ENCODE results near the gene WNT1. TPM values are rescaled to one million over a fixed set of nuclear protein-coding genes. Genes with fewer than 3 reads are reported as not detected.

The WNT1 gene
- total and polyA plus RNA-seq, 2 donors (not counting 1 experiment from before 2014, with no cell fraction given), result not detected

DNA sequence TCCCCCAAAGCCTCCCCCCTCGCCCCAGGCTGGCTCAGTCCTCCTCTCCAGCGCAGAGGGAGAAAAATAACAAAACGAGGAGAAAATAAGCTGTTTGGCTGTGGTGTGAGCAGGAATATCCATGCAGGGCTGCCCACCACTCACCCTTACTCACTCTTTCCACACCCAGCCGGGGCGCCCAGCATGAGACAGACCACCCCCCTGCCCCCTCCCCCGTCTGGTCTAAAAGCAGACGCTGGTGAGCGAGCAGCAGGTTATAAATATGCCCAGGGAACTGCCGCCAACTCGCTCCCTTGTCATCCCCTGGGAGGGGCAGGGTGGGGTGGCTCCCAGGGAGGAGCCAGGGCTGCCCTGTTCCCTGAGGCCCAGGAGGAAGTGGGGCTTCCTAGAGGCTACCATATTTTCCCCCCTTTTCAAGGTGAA is 7.4 kb downstream of the WNT1 start:
- H3K4me2 ChIP-seq (ENCODE audit: extremely low read depth, insufficient read depth, low read length), result no peak overlapping the region
- peaks cover 69% of the 10 kb centered on the region for H3K27me3 ChIP-seq (ENCODE audit: control insufficient read depth, insufficient read depth, low read length)
- H3K4me1 ChIP-seq (ENCODE audit: control insufficient read depth, extremely low read depth, insufficient read depth, low read length), result no peaks in the 10 kb centered on the region
- no peaks in the 10 kb centered on the region for H4K20me1 ChIP-seq (ENCODE audit: control insufficient read depth, extremely low read depth, insufficient read depth, low read length)
- DNase-seq (ENCODE audit: low read depth in 2 of 2), result no peak
- no peak overlapping the region for H2AFZ ChIP-seq (ENCODE audit: low read length)
- no peaks in the 10 kb centered on the region for H3K79me2 ChIP-seq (ENCODE audit: control insufficient read depth, insufficient read depth, low read length)
- H3K4me3 ChIP-seq (replicated peaks in 1 of 4; ENCODE audit: control extremely low read depth in 1 of 4, insufficient read depth in 1 of 4, low read depth in 3 of 4, low read length in 4 of 4), result no peak overlapping the region
- H3K9me3 ChIP-seq (ENCODE audit: control insufficient read depth, insufficient read depth, low read depth, low read length), result no peaks in the 10 kb centered on the region
- no peak overlapping the region for H3K9ac ChIP-seq (ENCODE audit: insufficient read depth, low read length)
- no peak overlapping the region for H3K27ac ChIP-seq (ENCODE audit: insufficient read depth, low read length)
- TF ChIP-seq, protein P1, sequence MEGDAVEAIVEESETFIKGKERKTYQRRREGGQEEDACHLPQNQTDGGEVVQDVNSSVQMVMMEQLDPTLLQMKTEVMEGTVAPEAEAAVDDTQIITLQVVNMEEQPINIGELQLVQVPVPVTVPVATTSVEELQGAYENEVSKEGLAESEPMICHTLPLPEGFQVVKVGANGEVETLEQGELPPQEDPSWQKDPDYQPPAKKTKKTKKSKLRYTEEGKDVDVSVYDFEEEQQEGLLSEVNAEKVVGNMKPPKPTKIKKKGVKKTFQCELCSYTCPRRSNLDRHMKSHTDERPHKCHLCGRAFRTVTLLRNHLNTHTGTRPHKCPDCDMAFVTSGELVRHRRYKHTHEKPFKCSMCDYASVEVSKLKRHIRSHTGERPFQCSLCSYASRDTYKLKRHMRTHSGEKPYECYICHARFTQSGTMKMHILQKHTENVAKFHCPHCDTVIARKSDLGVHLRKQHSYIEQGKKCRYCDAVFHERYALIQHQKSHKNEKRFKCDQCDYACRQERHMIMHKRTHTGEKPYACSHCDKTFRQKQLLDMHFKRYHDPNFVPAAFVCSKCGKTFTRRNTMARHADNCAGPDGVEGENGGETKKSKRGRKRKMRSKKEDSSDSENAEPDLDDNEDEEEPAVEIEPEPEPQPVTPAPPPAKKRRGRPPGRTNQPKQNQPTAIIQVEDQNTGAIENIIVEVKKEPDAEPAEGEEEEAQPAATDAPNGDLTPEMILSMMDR (conservative IDR thresholded peaks at IDR 0.05 in 1 of 2, IDR thresholded peaks at IDR 0.05 in 1 of 2; ENCODE audit: low read depth in 1 of 2, low read length in 2 of 2), result no peak
- no peak for TF ChIP-seq EZH2 (IDR thresholded peaks at IDR 0.05; ENCODE audit: low read length, missing control alignments)
- H3K36me3 ChIP-seq (ENCODE audit: control insufficient read depth, insufficient read depth, low read length), result no peaks in the 10 kb centered on the region

DNA sequence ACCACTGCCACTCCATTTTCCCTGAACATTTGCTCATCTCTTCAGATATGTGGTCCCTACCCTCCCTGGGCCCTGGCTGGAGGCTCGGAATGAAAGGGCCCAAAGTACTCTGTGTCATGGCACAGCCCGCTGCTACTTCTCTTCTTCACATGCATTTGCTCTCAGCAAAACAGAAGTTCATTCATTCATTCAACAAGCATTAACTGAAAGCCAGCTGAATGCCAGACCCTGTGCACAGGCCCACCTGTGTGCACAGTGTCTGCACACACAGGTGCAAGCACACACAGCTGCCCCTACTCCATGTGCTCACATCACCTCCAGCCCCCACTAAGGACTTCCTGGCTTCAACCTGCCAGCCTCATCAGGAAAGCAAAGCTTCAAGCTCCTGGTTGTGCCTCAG is 7.8 kb downstream of the WNT1 start:
- DNase-seq (ENCODE audit: low read depth in 2 of 2), result no peak
- no peak overlapping the region for H3K27ac ChIP-seq (ENCODE audit: insufficient read depth, low read length)
- no peak overlapping the region for H3K4me3 ChIP-seq (replicated peaks in 1 of 4; ENCODE audit: control extremely low read depth in 1 of 4, insufficient read depth in 1 of 4, low read depth in 3 of 4, low read length in 4 of 4)
- no peaks in the 10 kb centered on the region for H3K36me3 ChIP-seq (ENCODE audit: control insufficient read depth, insufficient read depth, low read length)
- no peaks in the 10 kb centered on the region for H3K9me3 ChIP-seq (ENCODE audit: control insufficient read depth, insufficient read depth, low read depth, low read length)
- H4K20me1 ChIP-seq (ENCODE audit: control insufficient read depth, extremely low read depth, insufficient read depth, low read length), result no peaks in the 10 kb centered on the region
- H3K9ac ChIP-seq (ENCODE audit: insufficient read depth, low read length), result no peak overlapping the region
- H3K4me2 ChIP-seq (ENCODE audit: extremely low read depth, insufficient read depth, low read length), result no peak overlapping the region
- peaks cover 65% of the 10 kb centered on the region for H3K27me3 ChIP-seq (ENCODE audit: control insufficient read depth, insufficient read depth, low read length)
- no peak for TF ChIP-seq EZH2 (IDR thresholded peaks at IDR 0.05; ENCODE audit: low read length, missing control alignments)
- TF ChIP-seq, protein P1 (conservative IDR thresholded peaks at IDR 0.05 in 1 of 2, IDR thresholded peaks at IDR 0.05 in 1 of 2; ENCODE audit: low read depth in 1 of 2, low read length in 2 of 2), result no peak
- no peaks in the 10 kb centered on the region for H3K79me2 ChIP-seq (ENCODE audit: control insufficient read depth, insufficient read depth, low read length)
- no peak overlapping the region for H2AFZ ChIP-seq (ENCODE audit: low read length)
- no peaks in the 10 kb centered on the region for H3K4me1 ChIP-seq (ENCODE audit: control insufficient read depth, extremely low read depth, insufficient read depth, low read length)

DNA sequence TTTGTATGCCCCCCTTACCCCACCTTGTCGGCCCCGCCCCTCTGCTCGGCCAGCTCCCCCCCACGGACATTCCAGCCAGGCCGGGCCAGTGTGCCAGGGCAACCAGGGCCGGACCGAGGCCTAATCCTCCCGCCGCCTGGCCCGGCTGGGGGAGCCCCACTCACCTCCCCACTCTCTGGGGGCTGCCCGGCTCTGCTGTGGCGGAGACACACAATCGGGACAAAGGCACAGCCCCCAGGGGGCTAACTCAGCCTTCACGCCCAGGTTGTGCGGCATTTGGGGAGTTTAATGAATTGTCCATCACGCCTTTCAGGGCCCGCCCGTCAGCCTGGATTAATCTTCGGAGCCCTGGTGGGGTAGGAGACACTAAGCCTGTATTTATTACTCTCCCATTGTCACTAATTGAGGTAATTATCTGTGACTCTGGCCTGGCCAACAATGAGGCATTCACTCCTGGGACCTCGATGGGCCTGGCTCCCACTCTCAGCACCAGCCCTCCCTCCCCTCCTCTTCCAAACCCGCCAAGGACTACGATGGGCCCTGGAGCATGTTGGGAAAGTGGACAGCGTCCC is 8.7 kb downstream of the WNT1 start:
- no peak overlapping the region for H3K4me3 ChIP-seq (replicated peaks in 1 of 4; ENCODE audit: control extremely low read depth in 1 of 4, insufficient read depth in 1 of 4, low read depth in 3 of 4, low read length in 4 of 4)
- no peak overlapping the region for H3K27ac ChIP-seq (ENCODE audit: insufficient read depth, low read length)
- H3K79me2 ChIP-seq (ENCODE audit: control insufficient read depth, insufficient read depth, low read length), result no peaks in the 10 kb centered on the region
- no peaks in the 10 kb centered on the region for H3K9me3 ChIP-seq (ENCODE audit: control insufficient read depth, insufficient read depth, low read depth, low read length)
- no peaks in the 10 kb centered on the region for H3K36me3 ChIP-seq (ENCODE audit: control insufficient read depth, insufficient read depth, low read length)
- no peak overlapping the region for H3K4me2 ChIP-seq (ENCODE audit: extremely low read depth, insufficient read depth, low read length)
- no peaks in the 10 kb centered on the region for H3K4me1 ChIP-seq (ENCODE audit: control insufficient read depth, extremely low read depth, insufficient read depth, low read length)
- H3K27me3 ChIP-seq (ENCODE audit: control insufficient read depth, insufficient read depth, low read length), result peaks cover 60% of the 10 kb centered on the region
- H4K20me1 ChIP-seq (ENCODE audit: control insufficient read depth, extremely low read depth, insufficient read depth, low read length), result no peaks in the 10 kb centered on the region
- H2AFZ ChIP-seq (ENCODE audit: low read length), result no peak overlapping the region
- DNase-seq (ENCODE audit: low read depth in 2 of 2), result no peak
- TF ChIP-seq EZH2 (IDR thresholded peaks at IDR 0.05; ENCODE audit: low read length, missing control alignments), result no peak
- TF ChIP-seq, protein P1 (conservative IDR thresholded peaks at IDR 0.05 in 1 of 2, IDR thresholded peaks at IDR 0.05 in 1 of 2; ENCODE audit: low read depth in 1 of 2, low read length in 2 of 2), result no peak
- no peak overlapping the region for H3K9ac ChIP-seq (ENCODE audit: insufficient read depth, low read length)

Measured in fibroblast of lung (primary cell).